ENCODE measurements around the gene SRD5A1. TPM values are rescaled to one million over a fixed set of nuclear protein-coding genes. Genes with fewer than 3 reads are reported as not detected.

Gene SRD5A1
- total RNA-seq, 1 experiment from 2014 or later = 29.9 TPM

- Mint-ChIP-seq H3K27ac (peak overlapping the region in 1 of 3 experiments; percentile 75; a peak in 2 of 7 replicates), H3K36me3 (ENCODE audit: insufficient read depth in 1 of 3, low read depth in 3 of 3) (peaks cover 8 to 18% (median 14%) of the 10 kb centered on the region in 3 experiments), H3K4me1 (peaks cover 41 to 67% of the 10 kb centered on the region in 2 experiments), H3K4me3 (no peak overlapping the region), H3K9me3 (no peaks in the 10 kb centered on the region), H3K27me3 (ENCODE audit: low read depth) (no peaks in the 10 kb centered on the region)
- no peak overlapping the region for H2BK5ac ChIP-seq (ENCODE audit: insufficient read length, low read length)
- no peak for TF ChIP-seq CTCF (conservative IDR thresholded peaks at IDR 0.05)
- no peak overlapping the region for H3K27ac ChIP-seq (ENCODE audit: insufficient read length, low read depth, low read length)
- no peak overlapping the region for H3K18ac ChIP-seq (ENCODE audit: insufficient read length, low read depth, low read length)
- H2AFZ ChIP-seq (ENCODE audit: low read length) = no peak overlapping the region
- WGBS (ENCODE audit: extremely low coverage, insufficient read length, low lambda C conversion rate) = no CpG with 5 or more reads among the region's 6 CpGs
- H2BK20ac ChIP-seq (ENCODE audit: low read depth, low read length, poor library complexity, severe bottlenecking) = no peak overlapping the region
- H3K4me2 ChIP-seq (ENCODE audit: insufficient read depth, insufficient read length, low read length) = no peak overlapping the region
- H3K27me3 ChIP-seq (ENCODE audit: insufficient read depth, low read length) = no peaks in the 10 kb centered on the region
- H3K14ac ChIP-seq (ENCODE audit: insufficient read depth, low read length) = no peak overlapping the region
- no peaks in the 10 kb centered on the region for H3K4me1 ChIP-seq (ENCODE audit: insufficient read depth, low read length)
- no peak overlapping the region for H2BK12ac ChIP-seq (ENCODE audit: insufficient read length, low read depth, low read length)
- no peak overlapping the region for H2BK120ac ChIP-seq (ENCODE audit: low read depth, low read length, poor library complexity, severe bottlenecking)
- peaks cover 2% of the 10 kb centered on the region for H4K20me1 ChIP-seq (ENCODE audit: control insufficient read depth, insufficient read depth, insufficient read length)
- peaks cover 44% of the 10 kb centered on the region; the same call in 1 of the 2 replicates for H3K79me2 ChIP-seq (ENCODE audit: insufficient read depth, low read length)
- no peak overlapping the region for H4K5ac ChIP-seq (ENCODE audit: insufficient read length, low read depth, low read length)
- no peak overlapping the region for H3K23ac ChIP-seq (ENCODE audit: insufficient read length, low read depth, low read length)
- no peak overlapping the region for H2BK15ac ChIP-seq (ENCODE audit: low read depth, low read length)
- peaks cover 11% of the 10 kb centered on the region for H3K79me1 ChIP-seq (ENCODE audit: insufficient read depth, low read depth, low read length, poor library complexity, severe bottlenecking)
- H4K91ac ChIP-seq (ENCODE audit: insufficient read length, low read depth, low read length) = no peak overlapping the region
- no peak overlapping the region for H3K9ac ChIP-seq (ENCODE audit: extremely low read depth, insufficient read length, low read length)
- H3K9me3 ChIP-seq (ENCODE audit: control insufficient read depth, low read depth, low read length) = no peaks in the 10 kb centered on the region
- H3K4ac ChIP-seq (ENCODE audit: low read depth, low read length) = no peak overlapping the region
- no peaks in the 10 kb centered on the region for H3K23me2 ChIP-seq (ENCODE audit: insufficient read length, low read depth, low read length, poor library complexity, severe bottlenecking)
- no peak for DNase-seq
- no peak overlapping the region for H3K56ac ChIP-seq (ENCODE audit: insufficient read length, low read depth, low read length)
- no peak overlapping the region for H2AK5ac ChIP-seq (ENCODE audit: insufficient read length, low read length)
- no peak overlapping the region for H4K8ac ChIP-seq (replicated peaks; ENCODE audit: insufficient read length, low read depth, low read length)
- H3T11ph ChIP-seq (ENCODE audit: low read length) = no peak overlapping the region
These were observed 88.8 kb downstream of the SRD5A1 start for GRCh38 chr5:6722015-6722414.

All from H9 (cell line).